Measurements from ENCODE around the gene MS4A14. TPM values are rescaled to one million over a fixed set of nuclear protein-coding genes. Genes with fewer than 3 reads are reported as not detected.

Gene MS4A14
- total and polyA plus RNA-seq, 9 of the 15 experiments (the other 6 are each of a cell fraction or from before 2014, with no cell fraction given): not detected

- H3K27ac ChIP-seq (ENCODE audit: extremely low read depth, low read depth, low read length): no peak overlapping the region
- intact Hi-C loops (cut with micrococcal nuclease): no loop called here
- DNase-seq (ENCODE audit: extremely low read depth in 1 of 4, low spot score in 3 of 4): no peak
- H3K36me3 ChIP-seq (ENCODE audit: control insufficient read depth, insufficient read depth, low read length): no peaks in the 10 kb centered on the region
- H3K4me1 ChIP-seq (replicated peaks in 1 of 2; ENCODE audit: control insufficient read depth in 2 of 2, insufficient read depth in 2 of 2, low read length in 2 of 2): no peaks in the 10 kb centered on the region
- no peaks in the 10 kb centered on the region for H3K9me1 ChIP-seq (ENCODE audit: control insufficient read depth, insufficient read depth, low read length)
- no peaks in the 10 kb centered on the region for H3K79me2 ChIP-seq (ENCODE audit: control insufficient read depth, insufficient read depth, low read length)
- H3K9ac ChIP-seq (ENCODE audit: insufficient read depth in 1 of 2, low read depth in 2 of 2, low read length in 2 of 2): no peak overlapping the region
- no peak for ATAC-seq
- CTCF ChIA-PET (ENCODE audit: low intra/inter-chr PET ratio): no interaction called here
- WGBS (ENCODE audit: insufficient coverage, low coverage, missing lambda C conversion rate): 2% methylated on average over 7 of the region's 7 CpGs
- no TSS peak for BruUV-seq (replicated peaks)
- H3K27me3 ChIP-seq (ENCODE audit: control insufficient read depth in 2 of 2, insufficient read depth in 2 of 2, low read length in 2 of 2): no peaks in the 10 kb centered on the region
- in situ Hi-C loops (cut with MboI): no loop called here
- H2AFZ ChIP-seq (ENCODE audit: low read depth, low read length): no peak overlapping the region
- H3K9me3 ChIP-seq (replicated peaks; ENCODE audit: control insufficient read depth, insufficient read depth, low read depth, low read length): no peaks in the 10 kb centered on the region
- H4K20me1 ChIP-seq (replicated peaks; ENCODE audit: control insufficient read depth, insufficient read depth, low read length): no peaks in the 10 kb centered on the region
- POLR2A ChIA-PET: no interaction called here
- H3K4me3 ChIP-seq: no peak overlapping the region
- H3K4me2 ChIP-seq (ENCODE audit: insufficient read depth, low read length): no peak overlapping the region
- no peak for FAIRE-seq
- TF ChIP-seq PRPF4 (IDR thresholded peaks at IDR 0.05; ENCODE audit: insufficient read depth, low read depth, low read length, poor library complexity, severe bottlenecking) (no peak), ZSCAN29 (IDR thresholded peaks at IDR 0.05) (no peak), TFE3 (CRISPR knock-in tag; IDR thresholded peaks at IDR 0.05) (no peak), ZNF780A (CRISPR knock-in tag; IDR thresholded peaks at IDR 0.05) (no peak), ZBTB40 (IDR thresholded peaks at IDR 0.05) (no peak), ZBTB40 (CRISPR knock-in tag; IDR thresholded peaks at IDR 0.05) (no peak), PPARD (CRISPR knock-in tag; IDR thresholded peaks at IDR 0.05) (no peak), FUS (optimal IDR thresholded peaks at IDR 0.05; ENCODE audit: low read depth, low read length) (no peak), MAX (CRISPR knock-in tag; IDR thresholded peaks at IDR 0.05) (no peak), SNRNP70 (optimal IDR thresholded peaks at IDR 0.05; ENCODE audit: low read depth, low read length) (no peak)
Observed at GRCh38 chr11:60394666-60395380, 1.4 kb upstream of the MS4A14 start.

Measured in K562 (cell line).